GM18873 (cell line): ENCODE measurements around the gene BCL6.

ENCODE experiments used
- ATAC-seq: cut with Tn5 transposase; IDR thresholded peaks from one replicate; pipeline ENCODE4 v1.9.1; 2021; ENCODE audit warnings: mild to moderate bottlenecking, moderate library complexity, moderate number of reproducible peaks; ENCODE audit not compliant: unreplicated experiment, low FRiP score

BCL6 gene

DNA sequence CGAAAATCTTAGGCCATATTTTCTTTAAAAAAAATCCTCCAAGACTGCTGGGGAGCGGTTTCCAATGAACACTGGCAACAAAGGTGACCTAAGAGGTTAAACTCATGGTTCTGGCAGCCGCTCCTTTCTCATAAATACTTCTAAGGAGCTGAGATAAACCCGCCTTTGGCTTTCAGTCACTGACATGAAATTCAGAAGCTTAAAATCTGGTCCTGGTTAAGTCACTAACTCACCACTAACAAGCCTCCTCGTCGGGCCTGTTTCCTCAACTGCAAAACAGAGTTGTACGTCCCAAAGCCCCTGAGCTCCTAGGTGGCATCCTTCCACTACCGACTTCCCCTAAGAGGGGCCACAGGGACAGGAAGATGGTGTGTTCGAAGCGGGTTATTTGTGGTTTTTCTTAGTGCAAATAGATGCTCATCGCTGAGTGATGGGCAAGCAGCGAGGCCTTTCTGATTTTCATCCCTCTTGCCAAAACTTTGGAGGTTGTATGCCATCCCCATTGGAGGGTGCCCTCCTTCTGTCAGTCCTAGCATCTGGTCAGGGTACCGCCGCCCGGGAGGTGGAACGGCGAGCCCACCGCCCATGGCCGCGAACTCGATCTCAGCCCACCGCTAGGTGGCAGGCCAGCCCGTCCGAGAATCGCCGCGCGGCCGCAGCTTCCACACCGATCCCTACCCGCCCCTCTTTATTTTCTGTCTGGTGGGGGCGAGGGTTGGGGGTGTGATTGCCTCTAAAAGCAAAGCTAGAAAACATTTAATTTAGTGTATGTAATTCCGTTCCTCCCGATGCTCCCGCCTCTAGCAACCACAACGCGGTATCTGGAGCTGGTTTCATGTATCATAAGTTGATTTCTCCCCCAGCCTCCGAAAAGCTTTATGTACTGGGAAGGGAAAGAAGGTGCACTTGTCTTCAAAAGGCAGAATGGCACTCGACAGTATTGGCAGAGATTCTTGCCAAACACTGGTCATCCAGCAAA lies 4.6 kb downstream of the BCL6 start:
- no peak for ATAC-seq

DNA sequence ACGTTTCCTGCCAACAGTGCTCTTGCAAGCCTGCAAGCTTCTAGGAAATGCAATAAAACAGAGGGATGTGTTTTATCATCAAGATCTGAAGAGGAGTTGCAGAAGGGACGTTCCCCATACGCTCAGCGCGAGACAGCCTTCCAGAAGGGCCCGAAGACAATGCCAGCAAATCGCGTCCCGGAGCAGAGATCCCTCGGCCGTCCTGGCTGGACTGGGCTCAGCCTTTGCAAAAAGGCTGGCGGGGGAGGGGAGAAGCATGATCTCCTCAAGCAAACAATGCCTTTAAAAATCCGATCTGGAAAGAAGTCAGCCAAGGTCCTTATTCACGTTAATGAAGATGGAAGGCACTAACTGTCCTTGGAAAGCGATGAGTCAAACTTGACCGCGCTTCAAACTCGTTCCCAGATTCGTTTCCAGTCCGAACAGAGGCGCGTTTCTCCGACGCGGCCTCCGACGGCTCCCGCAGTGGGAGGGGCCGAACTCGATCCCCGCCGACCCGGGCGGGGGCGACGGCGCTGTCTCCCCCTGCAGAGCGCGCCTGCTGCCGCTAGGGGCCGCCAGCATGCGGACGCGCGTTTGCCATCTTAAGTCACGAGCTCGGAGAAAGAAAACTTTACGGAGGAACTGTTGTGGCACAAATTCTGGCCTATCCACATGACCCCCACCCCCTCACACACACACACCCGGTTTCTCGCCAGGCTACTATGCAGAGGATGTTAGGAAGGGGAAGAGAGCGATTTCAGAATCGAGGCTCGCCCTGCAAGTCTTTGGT lies 5.5 kb downstream of the BCL6 start:
- no peak for ATAC-seq

DNA sequence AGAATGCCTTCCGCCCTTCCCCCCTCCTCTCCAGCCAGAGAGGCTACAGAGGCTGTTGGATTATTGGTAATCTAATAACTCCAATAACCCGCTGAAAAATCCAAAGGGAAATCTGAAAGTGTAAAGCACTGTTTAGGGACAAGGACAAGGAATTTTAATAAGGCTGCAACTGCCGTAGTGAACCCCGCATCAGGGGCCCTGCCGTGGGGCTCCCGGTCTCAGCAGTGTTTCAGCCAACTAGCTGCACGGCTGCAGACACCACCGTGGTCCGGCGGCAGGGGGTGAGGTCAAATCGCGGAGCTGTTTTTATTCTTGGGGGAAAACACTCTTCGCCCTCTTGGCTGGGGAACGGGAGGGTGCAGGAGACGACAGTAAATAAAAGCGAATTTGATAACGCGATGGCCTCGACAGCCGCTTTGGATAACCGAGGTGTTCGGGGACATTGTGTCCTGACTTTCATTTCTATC lies 6.1 kb downstream of the BCL6 start:
- ATAC-seq: no peak

DNA sequence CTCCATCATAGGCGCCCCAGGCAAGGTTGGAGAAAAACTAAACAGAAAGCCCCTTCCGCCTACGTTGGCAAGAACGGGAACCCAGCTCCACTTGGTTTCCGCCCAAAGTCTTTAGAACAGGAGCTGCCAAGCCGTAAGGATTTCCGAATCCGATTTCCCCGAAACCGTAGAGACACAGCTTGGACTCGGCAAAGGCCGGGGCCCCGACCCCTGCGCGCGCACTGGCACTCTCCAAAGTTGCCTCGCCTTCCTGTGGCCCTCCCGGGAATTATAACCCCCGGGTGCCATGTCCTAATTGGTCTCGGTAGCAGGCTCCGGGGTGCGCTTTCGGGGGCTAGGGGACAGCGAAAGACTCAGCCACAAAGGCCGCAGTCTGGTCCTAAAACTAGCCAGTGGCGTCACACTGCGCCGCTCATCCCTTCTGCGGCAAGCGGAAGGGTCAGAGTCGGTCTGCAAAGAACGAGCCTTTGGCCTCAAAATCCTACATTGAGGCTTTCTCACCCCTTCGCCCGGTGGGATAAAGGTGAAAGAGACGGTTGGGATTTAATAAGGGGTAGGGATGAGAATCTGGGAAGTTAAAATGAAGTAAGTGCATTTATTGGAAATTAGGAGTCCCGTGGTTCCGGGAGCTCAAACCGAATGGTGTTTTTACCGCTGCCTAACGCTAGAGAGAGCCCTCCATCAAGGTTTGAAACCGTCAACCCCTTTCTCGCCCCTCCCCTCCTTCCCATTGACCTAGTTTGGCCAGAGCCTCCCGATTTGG lies 6.8 kb downstream of the BCL6 start:
- ATAC-seq: no peak

DNA sequence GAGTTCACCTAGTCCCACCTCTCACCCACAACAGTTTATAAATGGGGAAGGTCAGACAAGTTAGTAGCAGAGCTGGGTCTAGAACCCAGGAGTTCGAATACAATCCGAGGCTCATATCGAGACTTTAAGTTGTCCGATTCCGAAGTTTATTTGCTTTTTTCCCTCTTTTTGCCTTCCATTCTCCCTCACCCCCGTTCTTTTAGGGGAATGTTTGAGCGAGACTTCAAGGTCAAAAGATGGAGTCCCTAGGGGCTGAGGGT lies 7.3 kb downstream of the BCL6 start:
- ATAC-seq: no peak

DNA sequence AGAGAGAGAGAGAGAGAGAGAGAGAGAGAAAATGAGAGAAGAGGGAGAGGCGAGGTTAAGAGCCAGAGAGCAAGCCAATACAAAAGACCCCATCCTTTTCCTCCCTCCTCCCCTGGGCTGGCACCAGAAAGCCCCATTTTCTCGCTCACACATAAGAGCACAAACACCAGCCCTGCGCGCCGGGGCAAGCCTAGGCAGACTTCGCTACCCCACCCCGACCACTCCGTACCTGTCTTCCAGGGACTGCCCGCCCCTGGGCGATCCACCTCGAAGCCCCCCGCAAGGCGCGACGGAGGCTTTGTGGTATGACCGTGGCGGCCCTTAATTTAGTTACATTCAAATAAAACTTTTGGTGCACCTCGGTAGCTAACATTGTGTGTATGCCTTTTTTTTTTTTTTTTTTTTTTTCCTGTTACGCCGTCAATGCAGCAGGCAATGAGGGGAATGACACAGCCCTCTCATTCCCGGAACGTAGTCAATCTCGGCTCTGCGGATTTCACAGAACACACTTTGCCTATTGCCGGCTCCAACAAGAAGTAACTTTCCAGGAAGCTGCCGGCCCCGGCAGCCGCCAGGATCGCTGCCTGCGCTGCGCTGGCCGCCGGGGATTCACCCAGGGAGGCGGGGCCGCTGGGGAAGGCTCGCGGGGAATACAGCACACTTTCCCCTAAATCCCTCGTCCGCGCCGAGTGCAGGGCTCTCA lies 7.7 kb downstream of the BCL6 start:
- ATAC-seq: no peak

DNA sequence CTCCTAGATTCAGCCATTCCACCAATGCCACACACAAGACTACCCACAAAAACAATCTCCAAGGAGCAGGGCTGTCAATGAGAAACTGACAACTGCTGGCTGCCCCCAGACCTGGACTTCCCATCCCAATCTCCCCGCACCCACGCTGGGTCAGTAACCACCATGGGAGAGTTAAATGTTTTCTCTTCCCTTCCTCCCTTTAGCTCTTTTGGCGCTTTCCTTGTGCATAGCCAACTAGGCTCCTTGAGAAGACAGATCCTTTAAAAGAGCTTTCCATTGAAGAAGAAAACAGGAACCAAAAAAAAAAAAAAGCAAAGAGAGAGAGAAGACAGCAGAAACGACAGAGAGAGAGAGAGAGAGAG lies 8.3 kb downstream of the BCL6 start:
- no peak for ATAC-seq

DNA sequence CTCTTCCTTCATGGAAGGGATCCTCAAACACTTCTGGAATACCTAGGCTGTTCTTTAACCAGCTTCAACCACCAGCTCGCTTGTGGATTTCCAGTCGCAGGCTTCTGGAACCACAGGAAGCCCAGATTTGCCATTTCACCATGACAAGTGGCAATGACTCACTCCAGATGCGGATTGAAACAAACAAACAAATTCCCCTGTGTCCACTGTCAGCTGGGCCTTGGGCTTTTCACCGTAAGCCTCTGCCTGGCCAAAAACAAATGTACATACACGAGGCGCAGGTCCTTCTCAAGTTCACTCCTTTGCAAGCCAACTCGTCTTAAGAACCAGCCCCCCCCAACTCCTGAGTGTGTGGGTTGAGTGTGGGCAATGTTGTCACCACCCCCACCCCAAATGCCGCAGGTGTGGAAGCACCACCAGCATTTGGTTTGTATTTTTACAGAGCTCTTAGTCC lies 8.8 kb downstream of the BCL6 start:
- ATAC-seq: no peak

DNA sequence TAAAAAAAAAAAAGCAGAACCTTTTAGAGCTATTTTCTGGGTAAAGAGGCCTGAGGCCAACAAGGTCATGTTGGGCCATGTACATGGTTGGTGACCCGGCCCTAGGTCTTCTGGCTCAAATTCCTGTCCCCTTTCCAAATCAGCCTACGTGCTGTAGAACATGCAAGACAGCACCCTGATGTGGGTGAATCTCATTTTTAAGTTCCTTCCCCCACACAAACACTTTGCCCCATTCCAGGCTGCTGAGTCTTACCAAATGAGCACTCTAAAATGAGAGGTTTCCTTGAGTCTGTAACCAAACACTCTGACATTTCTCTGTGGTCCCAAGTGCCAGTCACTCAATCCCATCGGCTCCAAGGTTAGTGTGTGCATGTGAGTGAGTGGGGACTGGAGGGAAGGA lies 9.4 kb downstream of the BCL6 start:
- ATAC-seq: no peak

DNA sequence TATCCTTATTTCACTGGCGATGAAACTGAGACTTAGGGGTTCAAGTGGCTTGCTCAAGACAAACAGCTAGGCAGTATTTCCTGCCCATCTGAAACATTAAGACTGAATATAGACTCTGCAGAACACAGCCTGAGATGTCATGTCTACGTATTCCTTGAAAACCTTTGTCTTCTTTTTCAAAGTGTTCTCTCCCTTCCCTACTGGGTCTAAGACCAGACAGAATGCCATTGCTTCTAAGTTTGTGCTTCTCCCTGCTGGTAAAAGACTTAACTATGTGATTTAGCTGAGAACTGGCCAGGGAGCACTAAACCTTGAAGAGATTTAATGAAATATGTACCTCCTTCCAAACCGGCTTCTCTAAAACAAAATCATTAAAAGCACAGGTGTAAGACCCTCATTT lies 9.9 kb downstream of the BCL6 start:
- ATAC-seq: no peak

DNA sequence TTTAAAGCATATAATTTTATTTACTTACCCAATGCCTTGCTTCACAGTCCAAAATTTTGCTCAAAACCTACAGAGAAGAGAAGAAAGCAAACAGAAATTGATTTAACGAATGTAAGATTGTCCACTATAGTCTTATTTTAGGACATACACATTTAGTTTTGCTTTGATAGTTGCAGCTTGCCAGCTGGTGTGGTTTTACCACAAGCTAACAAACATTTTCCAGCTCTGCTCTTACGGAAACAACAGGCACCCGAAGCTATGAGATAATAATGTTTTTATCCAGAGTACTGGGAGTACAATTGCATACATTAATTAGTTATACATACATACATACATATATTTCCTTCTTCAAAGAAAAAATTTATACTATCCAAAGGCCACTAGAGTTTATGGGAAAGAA lies 10.4 kb downstream of the BCL6 start:
- no peak for ATAC-seq

DNA sequence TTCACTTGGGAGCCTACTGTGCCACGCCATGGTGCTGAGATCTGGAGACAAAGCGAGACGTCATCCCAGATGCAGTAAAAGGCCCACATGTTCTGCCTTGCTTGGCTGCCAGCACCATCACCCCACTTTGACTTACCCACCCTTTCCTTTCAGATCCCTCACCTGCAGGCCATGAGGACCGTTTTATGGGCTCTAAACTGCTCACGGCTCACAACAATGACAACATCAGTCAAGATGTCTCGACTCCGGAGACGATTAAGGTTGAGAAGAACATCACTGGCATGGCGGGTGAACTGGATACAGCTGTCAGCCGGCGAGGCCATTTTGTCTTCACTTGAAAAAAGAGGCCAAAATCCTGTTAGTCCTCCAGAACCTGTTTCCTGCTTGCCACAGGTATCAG lies 11.9 kb downstream of the BCL6 start:
- no peak for ATAC-seq

DNA sequence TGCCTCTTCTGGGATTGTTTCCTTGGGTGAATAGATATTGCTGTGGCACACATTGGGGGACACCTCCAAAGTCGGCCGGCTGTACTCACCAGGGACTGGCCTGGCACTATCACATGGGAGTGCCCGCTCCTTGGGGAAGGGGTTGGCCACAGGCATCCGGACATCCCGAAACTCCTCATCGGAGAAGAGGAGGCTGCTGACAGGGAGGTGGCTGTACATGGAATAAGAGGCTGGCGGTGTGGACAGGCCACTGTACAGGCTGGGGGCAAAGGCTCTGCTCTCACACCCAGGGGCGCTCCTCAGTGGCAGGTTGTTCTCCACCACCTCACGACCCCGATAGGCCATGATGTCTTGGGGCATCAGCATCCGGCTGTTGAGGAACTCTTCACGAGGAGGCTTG lies 15.7 kb downstream of the BCL6 start:
- no peak for ATAC-seq

DNA sequence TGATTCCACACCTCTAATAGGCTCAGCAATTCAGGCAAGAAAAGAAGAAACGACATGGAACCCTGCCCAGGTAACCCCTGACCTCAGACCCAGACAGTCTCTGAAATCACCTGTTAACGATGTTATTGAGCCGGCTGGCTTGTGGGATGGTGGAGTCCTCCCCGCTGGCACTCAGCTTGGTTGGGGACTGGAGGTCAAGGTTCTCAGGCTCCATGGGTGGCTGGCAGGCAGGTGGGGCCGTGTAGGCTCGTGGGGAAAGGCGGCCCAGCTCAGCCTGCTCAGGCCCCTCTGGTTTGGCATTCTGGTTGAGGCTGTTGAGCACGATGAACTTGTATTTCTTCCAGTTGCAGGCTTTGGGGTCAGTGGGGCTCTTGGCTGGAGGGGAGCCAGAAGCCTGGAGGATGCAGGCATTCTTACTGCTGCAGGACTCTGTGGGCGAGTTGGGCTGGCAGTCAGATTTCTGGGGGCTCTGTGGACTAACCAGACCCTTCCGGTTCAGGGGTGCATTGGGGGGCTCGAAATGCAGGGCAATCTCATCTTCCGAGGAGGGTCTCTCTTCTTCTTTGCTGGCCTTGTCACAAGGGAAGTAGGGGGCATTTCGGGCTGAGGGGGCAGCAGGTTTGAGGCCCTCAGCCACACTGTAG lies 16.2 kb downstream of the BCL6 start:
- ATAC-seq: no peak

DNA sequence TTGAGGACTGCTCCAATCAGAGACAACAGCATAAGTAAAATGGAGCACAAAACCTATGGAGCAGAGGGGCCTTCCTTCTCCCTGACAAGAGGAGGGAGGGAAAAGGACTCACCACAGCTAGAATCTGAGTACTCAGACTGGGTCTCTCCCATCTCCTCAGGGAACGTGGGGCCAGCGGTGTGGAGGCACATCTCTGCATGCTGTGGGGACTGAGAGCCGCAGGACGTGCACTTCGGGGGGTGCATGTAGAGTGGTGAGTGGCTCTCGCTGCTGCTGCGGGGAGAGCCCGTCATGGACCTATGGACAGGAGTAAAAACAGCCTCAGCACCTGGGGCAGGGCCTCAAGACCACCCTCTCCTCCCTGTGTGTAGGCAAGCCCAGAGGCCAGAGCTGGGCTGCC lies 17.0 kb downstream of the BCL6 start:
- ATAC-seq: no peak

DNA sequence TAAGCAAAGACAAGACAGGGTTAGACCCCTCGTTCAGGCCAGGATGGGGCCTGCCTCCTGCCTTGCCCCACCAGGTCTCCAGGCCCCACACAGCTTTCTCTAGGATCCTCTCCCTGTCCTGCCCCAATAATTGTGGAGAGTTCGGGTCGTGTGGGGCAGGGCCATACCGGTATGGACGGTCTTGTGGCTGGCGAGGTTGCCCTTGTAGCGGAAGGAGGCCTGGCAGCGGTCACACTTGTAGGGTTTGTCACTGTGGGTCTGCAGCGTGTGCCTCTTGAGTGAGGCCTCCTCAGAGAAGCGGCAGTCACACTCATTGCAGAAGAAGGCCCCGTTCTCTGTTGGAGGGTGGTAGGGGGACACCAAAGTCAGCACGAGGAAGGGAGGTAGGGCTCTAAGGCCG lies 18.7 kb downstream of the BCL6 start:
- no peak for ATAC-seq

DNA sequence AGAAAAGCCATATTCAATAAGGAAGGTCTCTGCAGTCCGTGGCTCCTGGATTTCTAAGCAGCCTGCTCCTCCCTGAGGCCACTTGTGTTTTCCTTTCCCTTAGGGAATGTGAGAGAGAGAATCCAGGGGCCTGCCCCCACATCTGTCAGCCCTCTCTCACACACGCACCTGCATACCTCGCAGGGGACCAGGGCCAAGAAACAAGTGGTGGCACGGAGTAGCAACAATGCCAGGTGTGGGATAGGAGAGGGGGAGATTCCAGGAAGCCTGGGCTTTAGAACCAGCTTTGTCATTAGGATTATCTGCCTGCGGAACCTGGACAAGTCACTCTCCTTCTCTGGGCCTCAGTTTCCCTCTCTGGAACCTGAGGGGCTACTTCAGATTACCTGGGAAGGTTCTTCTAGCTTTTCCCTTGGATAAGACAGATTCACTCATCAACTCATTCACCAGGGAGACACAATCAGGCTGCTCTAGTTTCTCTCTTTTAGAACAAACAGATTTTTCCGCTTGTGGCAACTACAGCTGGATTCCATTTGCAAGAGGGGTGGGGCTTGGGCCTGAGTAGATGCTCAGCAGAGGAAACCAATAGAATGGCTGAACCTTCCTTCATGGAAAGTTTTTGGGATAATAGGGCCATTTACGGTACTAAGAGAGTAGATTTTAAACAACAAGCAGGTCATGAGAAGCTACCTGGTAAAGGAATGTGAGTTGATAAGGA lies 19.5 kb downstream of the BCL6 start:
- no peak for ATAC-seq

DNA sequence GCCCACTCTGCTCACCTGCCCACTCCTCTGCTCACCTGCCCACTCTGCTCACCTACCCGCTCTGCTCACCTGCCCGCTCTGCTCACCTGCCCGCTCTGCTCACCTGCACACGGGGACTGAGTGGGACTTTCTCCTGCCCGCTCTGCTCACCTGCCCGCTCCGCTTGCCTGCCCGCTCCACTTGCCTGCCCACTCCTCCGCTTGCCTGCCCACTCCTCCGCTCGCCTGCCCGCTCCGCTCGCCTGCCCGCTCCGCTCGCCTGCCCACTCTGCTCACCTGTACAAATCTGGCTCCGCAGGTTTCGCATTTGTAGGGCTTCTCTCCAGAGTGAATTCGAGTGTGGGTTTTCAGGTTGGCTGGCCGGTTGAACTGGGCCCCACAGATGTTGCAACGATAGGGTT lies 20.0 kb downstream of the BCL6 start:
- ATAC-seq: no peak

DNA sequence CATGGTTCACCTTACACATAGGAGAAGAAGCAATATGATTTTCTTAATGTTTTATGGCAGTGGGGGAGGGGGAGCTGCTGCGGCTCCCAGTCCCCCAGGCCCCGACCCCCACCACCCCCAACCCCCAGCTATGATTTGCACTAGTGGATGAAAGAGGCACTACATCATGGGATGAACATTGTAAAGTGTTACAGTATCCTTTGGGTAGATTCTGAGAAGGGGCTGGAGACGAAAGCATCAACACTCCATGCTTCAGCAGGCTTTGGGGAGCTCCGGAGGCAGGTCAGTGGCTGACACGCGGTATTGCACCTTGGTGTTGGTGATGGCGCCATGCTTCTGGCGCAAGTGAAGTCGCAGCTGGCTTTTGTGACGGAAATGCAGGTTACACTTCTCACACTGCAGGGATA lies 23.1 kb downstream of the BCL6 start:
- ATAC-seq: no peak
